K562 (cell line): ENCODE results near the gene RBM28. TPM values are rescaled to one million over a fixed set of nuclear protein-coding genes. Genes with fewer than 3 reads are reported as not detected.
A peak's percentile ranks its signal among the peaks of the same experiment; 100 is the strongest.

Experiments used
- JUNB ChIP-seq: fragments of 450-650 bp; formaldehyde crosslinking; conservative IDR thresholded peaks from 2 replicates; pipeline ENCODE4 v1.4.0; 2020; ENCODE audit warnings: mild to moderate bottlenecking
- KLF1 ChIP-seq: fragments of 450-650 bp; IDR thresholded peaks from 2 replicates; pipeline ENCODE4 v1.6.1; 2016; ENCODE audit warnings: missing genetic modification characterization, missing compliant biosample characterization
- SMARCE1 ChIP-seq: fragments of 450-650 bp; IDR thresholded peaks from 2 replicates; pipeline ENCODE4 v1.7.1; 2016; ENCODE audit warnings: mild to moderate bottlenecking
- ZNF12 ChIP-seq: sonication (generic); formaldehyde crosslinking; IDR thresholded peaks from 2 replicates; pipeline ENCODE4 v1.4.0; 2020; ENCODE audit warnings: mild to moderate bottlenecking, missing genetic modification reagents
- ZNF143 ChIP-seq: sonication (generic); formaldehyde crosslinking; IDR thresholded peaks from 2 replicates; pipeline ENCODE4 v1.9.0; 2022; ENCODE audit warnings: mild to moderate bottlenecking, missing genetic modification reagents
- ZNF311 ChIP-seq: fragments of 250-450 bp; sonication (Bioruptor Pico); IDR thresholded peaks from 2 replicates; pipeline ENCODE4 v1.4.0; 2020; ENCODE audit warnings: mild to moderate bottlenecking, moderate library complexity
- polyA plus RNA-seq, 8 experiments: library from polyadenylated mRNA; depleted of rRNA in 4 of 8; stranded (reverse) in 5 of 8; unstranded in 3 of 8; fragments of >200 nt; fragmentation: Nextera tagmentation in 2 of 8; fragmentation: Illumina TruSeq in 1 of 8; extraction: Ambion mirVana in 2 of 8; extraction: Trizol in 1 of 8; gene quantifications; 2 replicates each; pipeline versions ENCODE4 v1.2.1 to v1.2.3, GENCODE V29; 2011 to 2014; ENCODE audit warnings: inconsistent platforms in 1 of 8, missing spikeins in 1 of 8
- total RNA-seq, 7 experiments: library from RNA; depleted of rRNA in 6 of 7; stranded (reverse); fragments of >200 nt in 6 of 7; fragmentation: Illumina TruSeq in 2 of 7; extraction: Trizol in 2 of 7; gene quantifications; 2 replicates each; pipeline versions ENCODE4 v1.2.1 to v1.2.3, GENCODE V29; 2011 to 2021; ENCODE audit warnings: low replicate concordance in 1 of 7
- TF ChIP-seq, protein P1 (sequence below): sonication (generic); formaldehyde crosslinking; IDR thresholded peaks from 2 replicates; pipeline ENCODE4 v1.8.1; 2023; ENCODE audit warnings: mild to moderate bottlenecking, missing genetic modification reagents, moderate library complexity
- TF ChIP-seq, protein P2 (sequence below): fragments of 450-650 bp; IDR thresholded peaks from 2 replicates; pipeline ENCODE4 v1.6.1; 2016; ENCODE audit warnings: mild to moderate bottlenecking, moderate library complexity
- TF ChIP-seq, protein P3 (sequence below): fragments of 250-450 bp; sonication (Bioruptor Pico); IDR thresholded peaks from 2 replicates; pipeline ENCODE4 v1.8.0; 2022; ENCODE audit warnings: inconsistent platforms

The RBM28 gene
- total and polyA plus RNA-seq, 9 of the 15 experiments (the other 6 are each of a cell fraction or from before 2014, with no cell fraction given), result 65.8 to 213 (median 138) TPM

- TF ChIP-seq, protein P1, sequence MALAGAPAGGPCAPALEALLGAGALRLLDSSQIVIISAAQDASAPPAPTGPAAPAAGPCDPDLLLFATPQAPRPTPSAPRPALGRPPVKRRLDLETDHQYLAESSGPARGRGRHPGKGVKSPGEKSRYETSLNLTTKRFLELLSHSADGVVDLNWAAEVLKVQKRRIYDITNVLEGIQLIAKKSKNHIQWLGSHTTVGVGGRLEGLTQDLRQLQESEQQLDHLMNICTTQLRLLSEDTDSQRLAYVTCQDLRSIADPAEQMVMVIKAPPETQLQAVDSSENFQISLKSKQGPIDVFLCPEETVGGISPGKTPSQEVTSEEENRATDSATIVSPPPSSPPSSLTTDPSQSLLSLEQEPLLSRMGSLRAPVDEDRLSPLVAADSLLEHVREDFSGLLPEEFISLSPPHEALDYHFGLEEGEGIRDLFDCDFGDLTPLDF (CRISPR knock-in tag), result peak; percentile 34; the same call in 1 of the 2 replicates
- TF ChIP-seq SMARCE1 (peak; percentile 33; the same call in 1 of the 2 replicates), ZNF12 (no peak), ZNF143 (CRISPR knock-in tag) (no peak), JUNB (CRISPR knock-in tag) (peak; percentile 13; the same call in 1 of the 2 replicates), ZNF311 (CRISPR knock-in tag) (peak; percentile 53; the same call in 1 of the 2 replicates), KLF1 (tag) (no peak)
- TF ChIP-seq, protein P2, sequence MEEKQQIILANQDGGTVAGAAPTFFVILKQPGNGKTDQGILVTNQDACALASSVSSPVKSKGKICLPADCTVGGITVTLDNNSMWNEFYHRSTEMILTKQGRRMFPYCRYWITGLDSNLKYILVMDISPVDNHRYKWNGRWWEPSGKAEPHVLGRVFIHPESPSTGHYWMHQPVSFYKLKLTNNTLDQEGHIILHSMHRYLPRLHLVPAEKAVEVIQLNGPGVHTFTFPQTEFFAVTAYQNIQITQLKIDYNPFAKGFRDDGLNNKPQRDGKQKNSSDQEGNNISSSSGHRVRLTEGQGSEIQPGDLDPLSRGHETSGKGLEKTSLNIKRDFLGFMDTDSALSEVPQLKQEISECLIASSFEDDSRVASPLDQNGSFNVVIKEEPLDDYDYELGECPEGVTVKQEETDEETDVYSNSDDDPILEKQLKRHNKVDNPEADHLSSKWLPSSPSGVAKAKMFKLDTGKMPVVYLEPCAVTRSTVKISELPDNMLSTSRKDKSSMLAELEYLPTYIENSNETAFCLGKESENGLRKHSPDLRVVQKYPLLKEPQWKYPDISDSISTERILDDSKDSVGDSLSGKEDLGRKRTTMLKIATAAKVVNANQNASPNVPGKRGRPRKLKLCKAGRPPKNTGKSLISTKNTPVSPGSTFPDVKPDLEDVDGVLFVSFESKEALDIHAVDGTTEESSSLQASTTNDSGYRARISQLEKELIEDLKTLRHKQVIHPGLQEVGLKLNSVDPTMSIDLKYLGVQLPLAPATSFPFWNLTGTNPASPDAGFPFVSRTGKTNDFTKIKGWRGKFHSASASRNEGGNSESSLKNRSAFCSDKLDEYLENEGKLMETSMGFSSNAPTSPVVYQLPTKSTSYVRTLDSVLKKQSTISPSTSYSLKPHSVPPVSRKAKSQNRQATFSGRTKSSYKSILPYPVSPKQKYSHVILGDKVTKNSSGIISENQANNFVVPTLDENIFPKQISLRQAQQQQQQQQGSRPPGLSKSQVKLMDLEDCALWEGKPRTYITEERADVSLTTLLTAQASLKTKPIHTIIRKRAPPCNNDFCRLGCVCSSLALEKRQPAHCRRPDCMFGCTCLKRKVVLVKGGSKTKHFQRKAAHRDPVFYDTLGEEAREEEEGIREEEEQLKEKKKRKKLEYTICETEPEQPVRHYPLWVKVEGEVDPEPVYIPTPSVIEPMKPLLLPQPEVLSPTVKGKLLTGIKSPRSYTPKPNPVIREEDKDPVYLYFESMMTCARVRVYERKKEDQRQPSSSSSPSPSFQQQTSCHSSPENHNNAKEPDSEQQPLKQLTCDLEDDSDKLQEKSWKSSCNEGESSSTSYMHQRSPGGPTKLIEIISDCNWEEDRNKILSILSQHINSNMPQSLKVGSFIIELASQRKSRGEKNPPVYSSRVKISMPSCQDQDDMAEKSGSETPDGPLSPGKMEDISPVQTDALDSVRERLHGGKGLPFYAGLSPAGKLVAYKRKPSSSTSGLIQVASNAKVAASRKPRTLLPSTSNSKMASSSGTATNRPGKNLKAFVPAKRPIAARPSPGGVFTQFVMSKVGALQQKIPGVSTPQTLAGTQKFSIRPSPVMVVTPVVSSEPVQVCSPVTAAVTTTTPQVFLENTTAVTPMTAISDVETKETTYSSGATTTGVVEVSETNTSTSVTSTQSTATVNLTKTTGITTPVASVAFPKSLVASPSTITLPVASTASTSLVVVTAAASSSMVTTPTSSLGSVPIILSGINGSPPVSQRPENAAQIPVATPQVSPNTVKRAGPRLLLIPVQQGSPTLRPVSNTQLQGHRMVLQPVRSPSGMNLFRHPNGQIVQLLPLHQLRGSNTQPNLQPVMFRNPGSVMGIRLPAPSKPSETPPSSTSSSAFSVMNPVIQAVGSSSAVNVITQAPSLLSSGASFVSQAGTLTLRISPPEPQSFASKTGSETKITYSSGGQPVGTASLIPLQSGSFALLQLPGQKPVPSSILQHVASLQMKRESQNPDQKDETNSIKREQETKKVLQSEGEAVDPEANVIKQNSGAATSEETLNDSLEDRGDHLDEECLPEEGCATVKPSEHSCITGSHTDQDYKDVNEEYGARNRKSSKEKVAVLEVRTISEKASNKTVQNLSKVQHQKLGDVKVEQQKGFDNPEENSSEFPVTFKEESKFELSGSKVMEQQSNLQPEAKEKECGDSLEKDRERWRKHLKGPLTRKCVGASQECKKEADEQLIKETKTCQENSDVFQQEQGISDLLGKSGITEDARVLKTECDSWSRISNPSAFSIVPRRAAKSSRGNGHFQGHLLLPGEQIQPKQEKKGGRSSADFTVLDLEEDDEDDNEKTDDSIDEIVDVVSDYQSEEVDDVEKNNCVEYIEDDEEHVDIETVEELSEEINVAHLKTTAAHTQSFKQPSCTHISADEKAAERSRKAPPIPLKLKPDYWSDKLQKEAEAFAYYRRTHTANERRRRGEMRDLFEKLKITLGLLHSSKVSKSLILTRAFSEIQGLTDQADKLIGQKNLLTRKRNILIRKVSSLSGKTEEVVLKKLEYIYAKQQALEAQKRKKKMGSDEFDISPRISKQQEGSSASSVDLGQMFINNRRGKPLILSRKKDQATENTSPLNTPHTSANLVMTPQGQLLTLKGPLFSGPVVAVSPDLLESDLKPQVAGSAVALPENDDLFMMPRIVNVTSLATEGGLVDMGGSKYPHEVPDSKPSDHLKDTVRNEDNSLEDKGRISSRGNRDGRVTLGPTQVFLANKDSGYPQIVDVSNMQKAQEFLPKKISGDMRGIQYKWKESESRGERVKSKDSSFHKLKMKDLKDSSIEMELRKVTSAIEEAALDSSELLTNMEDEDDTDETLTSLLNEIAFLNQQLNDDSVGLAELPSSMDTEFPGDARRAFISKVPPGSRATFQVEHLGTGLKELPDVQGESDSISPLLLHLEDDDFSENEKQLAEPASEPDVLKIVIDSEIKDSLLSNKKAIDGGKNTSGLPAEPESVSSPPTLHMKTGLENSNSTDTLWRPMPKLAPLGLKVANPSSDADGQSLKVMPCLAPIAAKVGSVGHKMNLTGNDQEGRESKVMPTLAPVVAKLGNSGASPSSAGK, result peak; percentile 76; the same call in 1 of the 2 replicates
- TF ChIP-seq, protein P3, sequence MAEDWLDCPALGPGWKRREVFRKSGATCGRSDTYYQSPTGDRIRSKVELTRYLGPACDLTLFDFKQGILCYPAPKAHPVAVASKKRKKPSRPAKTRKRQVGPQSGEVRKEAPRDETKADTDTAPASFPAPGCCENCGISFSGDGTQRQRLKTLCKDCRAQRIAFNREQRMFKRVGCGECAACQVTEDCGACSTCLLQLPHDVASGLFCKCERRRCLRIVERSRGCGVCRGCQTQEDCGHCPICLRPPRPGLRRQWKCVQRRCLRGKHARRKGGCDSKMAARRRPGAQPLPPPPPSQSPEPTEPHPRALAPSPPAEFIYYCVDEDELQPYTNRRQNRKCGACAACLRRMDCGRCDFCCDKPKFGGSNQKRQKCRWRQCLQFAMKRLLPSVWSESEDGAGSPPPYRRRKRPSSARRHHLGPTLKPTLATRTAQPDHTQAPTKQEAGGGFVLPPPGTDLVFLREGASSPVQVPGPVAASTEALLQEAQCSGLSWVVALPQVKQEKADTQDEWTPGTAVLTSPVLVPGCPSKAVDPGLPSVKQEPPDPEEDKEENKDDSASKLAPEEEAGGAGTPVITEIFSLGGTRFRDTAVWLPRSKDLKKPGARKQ, result peak; percentile 8; the same call in 1 of the 2 replicates
Measured at GRCh38 chr7:128266883-128267594, 76.7 kb downstream of the RBM28 start (continued).
